NCI-H345 (cell line): Measurements from ENCODE around the gene ALAS2.
"Not testable (repeated sequence)": the region's sequence is repeated elsewhere in the genome, so short reads cannot be mapped to it uniquely, and the experiment has no call there.

Experiments
- DNase-seq: peaks from one replicate; lab custom pipeline; 2025; lab: John Stamatoyannopoulos, UW

The ALAS2 gene

GRCh38 chrX:55030271-55031205, at the start of gene ALAS2:
Gene ALAS2, minus strand, starts transcription at chrX:55030977. Its CDS starts 4,977 bp downstream, at chrX:55026000.
- no peak for DNase-seq

GRCh38 chrX:55074851-55075467, 44.2 kb upstream of the ALAS2 start, which contains the start of gene PAGE2B:
Gene PAGE2B, plus strand, starts transcription at chrX:55075030. Its CDS starts 1,012 bp downstream, at chrX:55076042.
- no peak for DNase-seq

- DNase-seq, result no peak
Measured at GRCh38 chrX:55072286-55072685, 41.5 kb upstream of the ALAS2 start.

- not testable (repeated sequence) for DNase-seq
Measured at GRCh38 chrX:55067180-55067579, 36.4 kb upstream of the ALAS2 start.

DNA sequence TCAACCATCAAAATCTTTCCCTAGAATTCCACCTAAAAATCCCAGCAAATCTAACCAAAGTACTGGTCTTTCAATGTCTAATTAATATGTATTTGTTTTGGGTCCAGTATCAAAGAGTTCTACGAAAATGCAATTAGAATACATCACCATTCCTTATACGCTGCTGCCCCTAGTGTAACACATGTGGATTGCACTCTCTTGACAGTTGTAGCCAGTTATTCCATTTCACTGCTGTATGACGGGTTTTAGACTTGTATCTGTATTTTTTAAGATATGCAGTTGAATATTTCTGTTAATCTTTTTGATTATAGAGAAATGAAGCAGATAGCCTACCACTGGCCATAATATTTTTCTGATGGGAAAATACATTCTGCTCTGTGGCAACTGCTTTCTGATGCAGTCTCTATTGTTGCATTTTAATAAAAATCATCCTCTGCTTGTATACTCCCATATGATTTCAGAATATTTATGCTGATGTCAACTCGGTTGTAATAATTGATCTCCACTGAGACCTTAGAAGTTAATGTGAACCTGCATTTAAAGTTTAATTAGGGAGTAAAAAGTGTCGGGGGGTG, 27.0 kb upstream of the ALAS2 start:
- DNase-seq, result peak; percentile 24

- DNase-seq, result no peak
Measured at GRCh38 chrX:55056820-55057674, 26.3 kb upstream of the ALAS2 start.

- DNase-seq, result not testable (repeated sequence)
Measured at GRCh38 chrX:55050599-55050998, 19.8 kb upstream of the ALAS2 start.

DNA sequence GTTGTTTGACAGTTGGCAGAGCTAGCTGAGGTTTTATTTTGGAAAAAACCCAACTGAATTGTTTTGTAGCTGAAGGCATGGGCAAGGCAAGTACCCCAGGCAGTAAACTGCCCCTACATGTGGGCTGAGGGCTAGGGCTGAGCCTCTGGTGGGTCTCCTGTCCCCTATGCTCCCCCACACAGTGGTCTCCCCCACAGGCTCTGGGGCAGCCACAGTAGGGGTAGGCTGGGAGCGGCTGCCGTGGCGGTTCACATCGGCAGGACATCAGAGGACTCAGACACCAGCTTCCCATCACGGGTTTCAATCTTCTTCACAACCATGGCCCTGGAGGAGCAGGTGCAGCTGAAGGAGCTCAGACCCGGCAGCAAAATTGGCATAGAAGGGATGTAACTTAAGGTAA, 10.7 kb upstream of the ALAS2 start:
- DNase-seq, result no peak

DNA sequence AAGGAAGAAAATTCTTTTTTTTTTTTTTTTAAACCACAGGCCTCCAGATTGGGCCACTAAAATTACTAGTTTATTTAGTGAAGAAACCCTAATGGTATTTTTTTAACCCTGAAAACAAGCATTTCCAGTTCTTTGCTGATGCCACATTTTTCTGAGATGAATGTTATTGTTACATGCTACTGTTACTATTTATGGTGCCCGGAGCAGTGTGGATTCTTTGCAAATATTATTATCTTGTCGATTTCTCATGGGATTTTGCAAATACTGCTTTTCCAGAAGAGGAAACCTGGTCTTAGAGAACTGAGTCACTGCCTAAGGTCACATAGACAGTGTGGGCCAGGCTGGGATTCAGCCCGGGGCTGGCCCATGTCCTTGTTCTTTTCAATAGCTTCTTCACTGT, 8.7 kb upstream of the ALAS2 start:
- no peak for DNase-seq

GRCh38 chrX:55033429-55033828, 2.7 kb upstream of the ALAS2 start:
- no peak for DNase-seq

GRCh38 chrX:55029291-55029690, 1.5 kb downstream of the ALAS2 start:
- no peak for DNase-seq

DNA sequence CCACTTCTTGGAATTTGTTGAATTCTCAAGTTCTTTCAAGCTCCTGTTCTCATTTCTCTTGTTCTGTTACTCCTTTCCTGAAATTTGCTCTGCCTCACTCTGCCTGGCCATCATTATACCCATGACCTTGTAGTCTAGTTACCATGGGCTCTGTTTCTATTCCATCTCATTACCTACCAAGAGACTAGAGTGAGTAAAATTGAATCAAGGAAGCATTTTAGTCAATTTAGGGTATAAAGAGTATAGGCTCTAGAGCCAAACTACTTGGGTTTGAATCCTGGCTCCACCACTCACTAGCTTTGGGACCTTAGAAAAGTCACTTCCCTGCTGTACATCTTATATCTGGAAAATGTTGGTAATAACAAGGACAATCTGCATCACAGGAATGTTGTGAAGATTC, 2.2 kb downstream of the ALAS2 start:
- DNase-seq, result no peak

GRCh38 chrX:55028040-55028439, 2.7 kb downstream of the ALAS2 start:
- no peak for DNase-seq

- DNase-seq, result no peak
Measured at GRCh38 chrX:55026840-55027239, 3.9 kb downstream of the ALAS2 start.

GRCh38 chrX:55026143-55026542, 4.6 kb downstream of the ALAS2 start:
- no peak for DNase-seq

GRCh38 chrX:55014897-55015299, 15.9 kb downstream of the ALAS2 start:
- DNase-seq, result no peak

DNA sequence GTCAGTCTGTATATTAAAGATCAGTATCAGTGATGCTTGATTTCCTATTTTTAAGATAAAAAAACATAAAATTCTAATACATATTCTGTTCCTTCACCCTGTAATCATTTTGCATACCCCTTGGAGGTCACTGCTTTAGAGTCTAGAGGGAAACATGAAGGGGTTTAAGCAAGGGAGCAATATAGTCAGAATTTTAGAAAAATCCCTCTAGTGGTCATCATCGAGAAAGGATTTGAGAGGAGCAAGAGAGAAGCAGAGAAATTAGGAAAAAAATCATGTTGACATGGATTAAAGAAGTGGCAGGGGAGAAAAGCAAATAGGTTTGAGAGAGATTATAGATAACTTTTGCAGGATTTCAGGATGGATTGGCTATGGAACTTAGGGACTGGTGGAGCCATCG, 19.5 kb downstream of the ALAS2 start:
- no peak for DNase-seq

GRCh38 chrX:55008571-55009358, 22.0 kb downstream of the ALAS2 start:
- no peak for DNase-seq

- DNase-seq, result no peak
Measured at GRCh38 chrX:55007656-55008055, 23.1 kb downstream of the ALAS2 start.

DNA sequence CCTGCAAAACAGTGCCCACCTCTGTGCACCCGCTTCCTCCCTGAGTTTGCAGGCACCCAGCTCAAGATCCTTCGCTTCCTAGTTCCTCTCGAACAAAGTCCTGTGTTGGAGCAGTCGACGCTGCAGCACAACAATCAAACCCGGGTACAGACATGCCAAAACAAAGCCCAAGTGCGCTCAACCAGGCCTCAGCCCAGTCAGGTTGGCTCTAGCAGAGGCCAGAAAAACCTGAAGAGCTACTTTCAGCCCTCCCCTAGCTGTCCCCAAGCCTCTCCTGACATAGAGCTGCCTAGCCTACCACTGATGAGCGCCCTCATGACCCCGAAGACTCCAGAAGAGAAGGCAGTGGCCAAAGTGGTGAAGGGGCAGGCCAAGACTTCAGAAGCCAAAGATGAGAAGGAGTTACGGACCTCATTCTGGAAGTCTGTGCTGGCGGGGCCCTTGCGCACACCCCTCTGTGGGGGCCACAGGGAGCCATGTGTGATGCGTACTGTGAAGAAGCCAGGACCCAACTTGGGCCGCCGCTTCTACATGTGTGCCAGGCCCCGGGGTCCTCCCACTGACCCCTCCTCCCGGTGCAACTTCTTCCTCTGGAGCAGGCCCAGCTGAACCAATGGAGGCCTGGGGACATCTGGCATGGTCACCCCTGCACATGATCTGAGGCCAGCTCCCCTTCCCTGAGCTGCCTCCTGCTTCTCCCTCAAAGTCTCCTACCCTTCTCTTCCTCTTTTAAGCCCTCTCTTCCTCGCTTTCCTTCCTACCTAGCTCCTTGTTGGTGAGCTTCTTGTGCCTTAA, 23.8 kb downstream of the ALAS2 start:
- no peak for DNase-seq
